Esophagus squamous epithelium (tissue), 4 donors: Measurements from ENCODE around the gene PIGV.

Source experiments
- POLR2A ChIP-seq, 4 donors: fragments of 450-650 bp; IDR thresholded peaks; one replicate each; pipeline ENCODE4 v1.6.1; 2017; ENCODE audit warnings: antibody characterized with exemption in 4 of 4, mild to moderate bottlenecking in 4 of 4, moderate library complexity in 3 of 4
- TF ChIP-seq, protein P1 (sequence below), 6 experiments: fragments of 450-650 bp in 4 of 6; fragments of 200-600 bp in 2 of 6; sonication (generic) in 2 of 6; IDR thresholded peaks; one replicate each; pipeline ENCODE4 v1.5.1; 2016 to 2019; ENCODE audit warnings: antibody characterized with exemption in 6 of 6, mild to moderate bottlenecking in 4 of 6, moderate library complexity in 4 of 6

DNA sequence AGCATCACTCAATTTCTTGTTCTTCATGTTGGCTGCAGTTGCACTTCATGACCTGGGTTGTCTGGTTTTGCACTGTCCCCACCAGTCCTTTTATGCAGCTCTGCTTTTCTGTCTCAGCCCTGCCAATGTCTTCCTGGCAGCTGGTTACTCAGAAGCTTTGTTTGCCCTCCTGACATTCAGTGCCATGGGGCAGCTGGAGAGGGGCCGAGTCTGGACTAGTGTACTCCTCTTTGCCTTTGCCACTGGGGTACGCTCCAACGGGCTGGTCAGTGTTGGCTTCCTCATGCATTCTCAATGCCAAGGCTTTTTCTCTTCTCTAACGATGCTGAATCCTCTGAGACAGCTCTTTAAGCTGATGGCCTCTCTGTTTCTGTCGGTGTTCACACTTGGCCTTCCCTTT is 6.6 kb downstream of the PIGV start:
- TF ChIP-seq, protein P1, sequence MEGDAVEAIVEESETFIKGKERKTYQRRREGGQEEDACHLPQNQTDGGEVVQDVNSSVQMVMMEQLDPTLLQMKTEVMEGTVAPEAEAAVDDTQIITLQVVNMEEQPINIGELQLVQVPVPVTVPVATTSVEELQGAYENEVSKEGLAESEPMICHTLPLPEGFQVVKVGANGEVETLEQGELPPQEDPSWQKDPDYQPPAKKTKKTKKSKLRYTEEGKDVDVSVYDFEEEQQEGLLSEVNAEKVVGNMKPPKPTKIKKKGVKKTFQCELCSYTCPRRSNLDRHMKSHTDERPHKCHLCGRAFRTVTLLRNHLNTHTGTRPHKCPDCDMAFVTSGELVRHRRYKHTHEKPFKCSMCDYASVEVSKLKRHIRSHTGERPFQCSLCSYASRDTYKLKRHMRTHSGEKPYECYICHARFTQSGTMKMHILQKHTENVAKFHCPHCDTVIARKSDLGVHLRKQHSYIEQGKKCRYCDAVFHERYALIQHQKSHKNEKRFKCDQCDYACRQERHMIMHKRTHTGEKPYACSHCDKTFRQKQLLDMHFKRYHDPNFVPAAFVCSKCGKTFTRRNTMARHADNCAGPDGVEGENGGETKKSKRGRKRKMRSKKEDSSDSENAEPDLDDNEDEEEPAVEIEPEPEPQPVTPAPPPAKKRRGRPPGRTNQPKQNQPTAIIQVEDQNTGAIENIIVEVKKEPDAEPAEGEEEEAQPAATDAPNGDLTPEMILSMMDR (IDR thresholded peaks at IDR 0.05), result no peak
- TF ChIP-seq POLR2A (IDR thresholded peaks at IDR 0.05), result no peak
